HepG2 (cell line): ENCODE data around the gene C11orf24. TPM values are rescaled to one million over a fixed set of nuclear protein-coding genes. Genes with fewer than 3 reads are reported as not detected.
A peak's percentile ranks its signal among the peaks of the same experiment; 100 is the strongest.

ENCODE experiments used
- FOXA1 ChIP-seq, 2 experiments: fragments of 450-650 bp in 1 of 2; sonication (generic) in 1 of 2; formaldehyde crosslinking in 1 of 2; IDR thresholded peaks; 2 replicates each; pipeline versions ENCODE4 v1.4.0 to v1.6.1; 2016 to 2020; ENCODE audit warnings: missing genetic modification reagents in 1 of 2
- GATAD1 ChIP-seq: IDR thresholded peaks from 2 replicates; pipeline ENCODE4 v1.6.1; 2016; ENCODE audit warnings: missing genetic modification reagents, missing compliant biosample characterization
- HOXA5 ChIP-seq: sonication (generic); formaldehyde crosslinking; IDR thresholded peaks from 2 replicates; pipeline ENCODE4 v1.4.0; 2020; ENCODE audit warnings: missing genetic modification reagents
- JUNB ChIP-seq: sonication (generic); formaldehyde crosslinking; IDR thresholded peaks from 2 replicates; pipeline ENCODE4 v1.8.0; 2022; ENCODE audit warnings: missing genetic modification reagents, mild to moderate bottlenecking, borderline replicate concordance
- MIXL1 ChIP-seq: IDR thresholded peaks from 2 replicates; pipeline ENCODE4 v1.6.1; 2016
- PHF8 ChIP-seq: sonication (generic); formaldehyde crosslinking; IDR thresholded peaks from 2 replicates; pipeline ENCODE4 v1.5.0; 2020; ENCODE audit warnings: missing genetic modification reagents
- SSRP1 ChIP-seq: IDR thresholded peaks from 2 replicates; pipeline ENCODE4 v1.6.1; 2016; ENCODE audit warnings: control low read depth
- ZBTB38 ChIP-seq: sonication (generic); formaldehyde crosslinking; IDR thresholded peaks from 2 replicates; pipeline ENCODE4 v1.5.1; 2020; ENCODE audit warnings: mild to moderate bottlenecking, missing genetic modification reagents
- ZBTB40 ChIP-seq, 2 experiments: fragments of 450-650 bp in 1 of 2; sonication (generic) in 1 of 2; formaldehyde crosslinking in 1 of 2; IDR thresholded peaks; 2 replicates each; pipeline versions ENCODE4 v1.6.1 to v1.8.0; 2016 to 2022; ENCODE audit warnings: antibody characterized with exemption in 1 of 2, mild to moderate bottlenecking in 1 of 2, missing genetic modification reagents in 1 of 2
- ZNF484 ChIP-seq: sonication (generic); formaldehyde crosslinking; IDR thresholded peaks from 2 replicates; pipeline ENCODE4 v1.5.1; 2020; ENCODE audit warnings: mild to moderate bottlenecking, low read depth, missing genetic modification reagents, borderline replicate concordance
- ZNF556 ChIP-seq: sonication (generic); formaldehyde crosslinking; IDR thresholded peaks from 2 replicates; pipeline ENCODE4 v1.4.0; 2020; ENCODE audit warnings: mild to moderate bottlenecking, missing genetic modification reagents, borderline replicate concordance
- ZNF598 ChIP-seq: sonication (generic); formaldehyde crosslinking; IDR thresholded peaks from 2 replicates; pipeline ENCODE4 v1.5.1; 2020; ENCODE audit warnings: mild to moderate bottlenecking, missing genetic modification reagents, borderline replicate concordance
- ZNF720 ChIP-seq: sonication (generic); formaldehyde crosslinking; IDR thresholded peaks from 2 replicates; pipeline ENCODE4 v1.4.0; 2020; ENCODE audit warnings: missing genetic modification reagents
- polyA plus RNA-seq, 8 experiments: library from polyadenylated mRNA; depleted of rRNA in 3 of 8; stranded (reverse) in 7 of 8; unstranded in 1 of 8; fragments of >200 nt; fragmentation: Illumina TruSeq in 4 of 8; extraction: Trizol in 4 of 8; gene quantifications; 2 replicates each; pipeline versions ENCODE4 v1.2.1 to v1.2.3, GENCODE V29; 2011 to 2016; ENCODE audit warnings: low read depth in 4 of 8, missing spikeins in 1 of 8, mixed read lengths in 1 of 8; ENCODE audit not compliant: insufficient read depth in 1 of 8
- total RNA-seq, 5 experiments: library from RNA; depleted of rRNA; stranded (reverse); fragments of >200 nt; fragmentation: Illumina TruSeq; extraction: Trizol; gene quantifications; 2 replicates each; pipeline ENCODE4 v1.2.3, GENCODE V29; 2016; ENCODE audit warnings: low read depth in 1 of 5
- TF ChIP-seq, protein P1 (sequence below): sonication (generic); formaldehyde crosslinking; IDR thresholded peaks from 2 replicates; pipeline ENCODE4 v1.4.0; 2020; ENCODE audit warnings: missing genetic modification reagents, mild to moderate bottlenecking, borderline replicate concordance
- TF ChIP-seq, protein P2 (sequence below): sonication (generic); formaldehyde crosslinking; IDR thresholded peaks from 2 replicates; pipeline ENCODE4 v1.5.1; 2020; ENCODE audit warnings: missing genetic modification reagents, mild to moderate bottlenecking, borderline replicate concordance

C11orf24 gene
- total and polyA plus RNA-seq, 2 of the 13 experiments (the other 11 are each of a cell fraction or from before 2014, with no cell fraction given) = 52.9 to 55.5 TPM

- TF ChIP-seq HOXA5 (peak; percentile 91), ZNF720 (CRISPR knock-in tag) (no peak), FOXA1 (IDR thresholded peaks at IDR 0.05) (no peak), FOXA1 (CRISPR knock-in tag; IDR thresholded peaks at IDR 0.05) (no peak; the same call in 1 of the 2 replicates), MIXL1 (CRISPR knock-in tag) (no peak), ZNF556 (CRISPR knock-in tag) (peak; percentile 47; the same call in 1 of the 2 replicates), GATAD1 (CRISPR knock-in tag) (peak; percentile 30; the same call in 1 of the 2 replicates), SSRP1 (CRISPR knock-in tag) (no peak), JUNB (CRISPR knock-in tag) (peak; percentile 38; the same call in 1 of the 2 replicates), ZBTB38 (CRISPR knock-in tag) (no peak), ZBTB40 (IDR thresholded peaks at IDR 0.05) (no peak), ZBTB40 (CRISPR knock-in tag; IDR thresholded peaks at IDR 0.05) (peak; percentile 77), ZNF484 (CRISPR knock-in tag) (no peak), ZNF598 (CRISPR knock-in tag) (no peak), PHF8 (peak; percentile 76; the same call in 1 of the 2 replicates)
- TF ChIP-seq, protein P1, sequence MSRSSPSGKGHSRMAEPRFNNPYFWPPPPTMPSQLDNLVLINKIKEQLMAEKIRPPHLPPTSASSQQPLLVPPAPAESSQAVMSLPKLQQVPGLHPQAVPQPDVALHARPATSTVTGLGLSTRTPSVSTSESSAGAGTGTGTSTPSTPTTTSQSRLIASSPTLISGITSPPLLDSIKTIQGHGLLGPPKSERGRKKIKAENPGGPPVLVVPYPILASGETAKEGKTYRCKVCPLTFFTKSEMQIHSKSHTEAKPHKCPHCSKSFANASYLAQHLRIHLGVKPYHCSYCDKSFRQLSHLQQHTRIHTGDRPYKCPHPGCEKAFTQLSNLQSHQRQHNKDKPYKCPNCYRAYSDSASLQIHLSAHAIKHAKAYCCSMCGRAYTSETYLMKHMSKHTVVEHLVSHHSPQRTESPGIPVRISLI = no peak; the same call in 1 of the 2 replicates
- TF ChIP-seq, protein P2, sequence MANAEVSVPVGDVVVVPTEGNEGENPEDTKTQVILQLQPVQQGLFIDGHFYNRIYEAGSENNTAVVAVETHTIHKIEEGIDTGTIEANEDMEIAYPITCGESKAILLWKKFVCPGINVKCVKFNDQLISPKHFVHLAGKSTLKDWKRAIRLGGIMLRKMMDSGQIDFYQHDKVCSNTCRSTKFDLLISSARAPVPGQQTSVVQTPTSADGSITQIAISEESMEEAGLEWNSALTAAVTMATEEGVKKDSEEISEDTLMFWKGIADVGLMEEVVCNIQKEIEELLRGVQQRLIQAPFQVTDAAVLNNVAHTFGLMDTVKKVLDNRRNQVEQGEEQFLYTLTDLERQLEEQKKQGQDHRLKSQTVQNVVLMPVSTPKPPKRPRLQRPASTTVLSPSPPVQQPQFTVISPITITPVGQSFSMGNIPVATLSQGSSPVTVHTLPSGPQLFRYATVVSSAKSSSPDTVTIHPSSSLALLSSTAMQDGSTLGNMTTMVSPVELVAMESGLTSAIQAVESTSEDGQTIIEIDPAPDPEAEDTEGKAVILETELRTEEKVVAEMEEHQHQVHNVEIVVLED (CRISPR knock-in tag) = no peak
These were observed 58.1 kb downstream of the C11orf24 start (continued) for GRCh38 chr11:68213555-68214172.
